GM23248 (cell line): ENCODE data around the gene KLF13. TPM values are rescaled to one million over a fixed set of nuclear protein-coding genes. Genes with fewer than 3 reads are reported as not detected.

ENCODE experiments used
- DNase-seq: peaks from one replicate; pipeline ENCODE4 v3.0.0-alpha.2; 2015
- H2AFZ ChIP-seq: fragments of 200-600 bp; sonication (generic); 2 replicates; pipeline ENCODE4 v1.6.1; 2016; ENCODE audit warnings: antibody characterized with exemption
- H3F3A ChIP-seq: fragments of 200-600 bp; sonication (generic); 2 replicates; pipeline ENCODE4 v1.6.1; 2016; ENCODE audit warnings: mild to moderate bottlenecking, antibody characterized with exemption, mixed run types; ENCODE audit not compliant: insufficient read depth
- H3K27ac ChIP-seq: fragments of 200-600 bp; sonication (generic); 2 replicates; pipeline ENCODE4 v1.5.1; 2016; ENCODE audit warnings: mild to moderate bottlenecking
- H3K27me3 ChIP-seq: fragments of 200-600 bp; sonication (generic); replicated peaks from 2 replicates; pipeline ENCODE4 v1.6.1; 2016; ENCODE audit warnings: mild to moderate bottlenecking; ENCODE audit not compliant: insufficient read depth
- H3K36me3 ChIP-seq: fragments of 200-600 bp; sonication (generic); 2 replicates; pipeline ENCODE4 v1.6.1; 2016; ENCODE audit warnings: low read depth, mild to moderate bottlenecking
- H3K4me1 ChIP-seq: fragments of 200-600 bp; sonication (generic); 2 replicates; pipeline ENCODE4 v1.6.1; 2016; ENCODE audit warnings: mild to moderate bottlenecking; ENCODE audit not compliant: insufficient read depth
- H3K4me2 ChIP-seq: fragments of 200-600 bp; sonication (generic); one replicate; pipeline ENCODE4 v1.6.1; 2016; ENCODE audit warnings: mild to moderate bottlenecking; ENCODE audit not compliant: unreplicated experiment
- H3K4me3 ChIP-seq: fragments of 200-600 bp; sonication (generic); 2 replicates; pipeline ENCODE4 v1.5.1; 2016; ENCODE audit warnings: mild to moderate bottlenecking
- H3K79me2 ChIP-seq: fragments of 200-600 bp; sonication (generic); 2 replicates; pipeline ENCODE4 v1.6.1; 2016; ENCODE audit warnings: mild to moderate bottlenecking; ENCODE audit not compliant: insufficient read depth
- H3K9ac ChIP-seq: fragments of 200-600 bp; sonication (generic); 2 replicates; pipeline ENCODE4 v1.6.1; 2016; ENCODE audit warnings: mild to moderate bottlenecking
- H3K9me2 ChIP-seq: fragments of 200-600 bp; sonication (generic); 2 replicates; pipeline ENCODE4 v1.6.1; 2016; ENCODE audit warnings: mixed run types, mild to moderate bottlenecking, moderate library complexity; ENCODE audit not compliant: insufficient read depth
- H3K9me3 ChIP-seq: fragments of 200-600 bp; sonication (generic); one replicate; pipeline ENCODE4 v1.6.1; 2017; ENCODE audit warnings: low read depth
- H4K20me1 ChIP-seq: fragments of 200-600 bp; sonication (generic); 2 replicates; pipeline ENCODE4 v1.6.0; 2016; ENCODE audit not compliant: insufficient read depth
- EZH2 ChIP-seq: fragments of 200-600 bp; sonication (generic); IDR thresholded peaks from 2 replicates; pipeline ENCODE4 v1.6.1; 2018; ENCODE audit warnings: antibody characterized with exemption, mild to moderate bottlenecking; ENCODE audit not compliant: insufficient read depth, poor library complexity, severe bottlenecking
- EZH2phosphoT487 ChIP-seq: fragments of 200-600 bp; sonication (generic); IDR thresholded peaks from 2 replicates; pipeline ENCODE4 v1.6.1; 2018; ENCODE audit warnings: antibody characterized with exemption, moderate library complexity, mild to moderate bottlenecking, low read depth; ENCODE audit not compliant: insufficient read depth
- WGBS, 2 experiments: methylation state at CpG; one replicate each; pipeline ENCODE4 v1.1.6; 2015 to 2017; ENCODE audit warnings: low lambda C conversion rate in 2 of 2, low coverage in 1 of 2; ENCODE audit errors: missing lambda C conversion rate in 2 of 2; 5-methylcytosine and 5-hydroxymethylcytosine counted together
- in situ Hi-C: fragments of 300-500 bp; cut with MboI; formaldehyde crosslinking; loops from 2 replicates; pipeline ENCODE4 v1.15.0; 2020
- polyA plus RNA-seq: library from polyadenylated mRNA; unstranded; fragments of >200 nt; fragmentation: Nextera tagmentation; extraction: Ambion mirVana; gene quantifications from 2 replicates; pipeline ENCODE4 v1.2.1, GENCODE V29; 2016
- total RNA-seq: library from RNA; depleted of rRNA; stranded (reverse); fragments of >200 nt; shearing (Covaris generic); gene quantifications from 2 replicates; pipeline ENCODE4 v1.2.3, GENCODE V29; 2014

The KLF13 gene
- total and polyA plus RNA-seq, 2 experiments from 2014 or later, result 8.0 to 38.9 TPM

- no peaks in the 10 kb centered on the region for H3K79me2 ChIP-seq
- no peak overlapping the region for H3K9ac ChIP-seq
- H3K4me3 ChIP-seq, result no peak overlapping the region
- no peaks in the 10 kb centered on the region for H3K36me3 ChIP-seq
- in situ Hi-C loops, result no loop called here
- H3K27me3 ChIP-seq, result peaks cover 48% of the 10 kb centered on the region
- no peaks in the 10 kb centered on the region for H4K20me1 ChIP-seq
- H3K4me2 ChIP-seq, result no peak overlapping the region
- no peaks in the 10 kb centered on the region for H3K4me1 ChIP-seq
- DNase-seq, result no peak
- H3F3A ChIP-seq, result no peaks in the 10 kb centered on the region
- 52 to 69% methylated on average over 2 of the region's 2 CpGs for WGBS, 2 experiments
- H3K27ac ChIP-seq, result no peak overlapping the region
- no peaks in the 10 kb centered on the region for H3K9me2 ChIP-seq
- no peak overlapping the region for H2AFZ ChIP-seq
- no peaks in the 10 kb centered on the region for H3K9me3 ChIP-seq
- TF ChIP-seq EZH2phosphoT487 (no peak), EZH2 (no peak)
Measured at GRCh38 chr15:31294067-31294466, 32.6 kb upstream of the KLF13 start.

- DNase-seq, result no peak
- no peak overlapping the region for H2AFZ ChIP-seq
- H3K36me3 ChIP-seq, result no peaks in the 10 kb centered on the region
- H3K4me3 ChIP-seq, result no peak overlapping the region
- no peaks in the 10 kb centered on the region for H3K9me2 ChIP-seq
- H3K9me3 ChIP-seq, result no peaks in the 10 kb centered on the region
- in situ Hi-C loops, result no loop called here
- no peaks in the 10 kb centered on the region for H3K4me1 ChIP-seq
- no peaks in the 10 kb centered on the region for H3K79me2 ChIP-seq
- no peaks in the 10 kb centered on the region for H4K20me1 ChIP-seq
- H3K27ac ChIP-seq, result no peak overlapping the region
- no peaks in the 10 kb centered on the region for H3F3A ChIP-seq
- no peak for TF ChIP-seq EZH2phosphoT487
- no peak for TF ChIP-seq EZH2
- H3K9ac ChIP-seq, result no peak overlapping the region
- 44 to 46% methylated on average over 8 of the region's 8 CpGs for WGBS, 2 experiments
- H3K27me3 ChIP-seq, result peaks cover 41% of the 10 kb centered on the region
- H3K4me2 ChIP-seq, result no peak overlapping the region
Measured at GRCh38 chr15:31295658-31296057, 31.0 kb upstream of the KLF13 start.

- no peak overlapping the region for H2AFZ ChIP-seq
- DNase-seq, result no peak
- H3K9me2 ChIP-seq, result no peaks in the 10 kb centered on the region
- no peak overlapping the region for H3K9ac ChIP-seq
- no peaks in the 10 kb centered on the region for H3K9me3 ChIP-seq
- H3K27me3 ChIP-seq, result peaks cover 41% of the 10 kb centered on the region
- no peaks in the 10 kb centered on the region for H3K4me1 ChIP-seq
- no peaks in the 10 kb centered on the region for H4K20me1 ChIP-seq
- in situ Hi-C loops, result no loop called here
- no peak overlapping the region for H3K27ac ChIP-seq
- H3K4me3 ChIP-seq, result no peak overlapping the region
- H3K4me2 ChIP-seq, result no peak overlapping the region
- no peaks in the 10 kb centered on the region for H3K79me2 ChIP-seq
- 69 to 77% methylated on average over 3 of the region's 3 CpGs for WGBS, 2 experiments
- TF ChIP-seq EZH2phosphoT487 (no peak), EZH2 (no peak)
- H3F3A ChIP-seq, result no peaks in the 10 kb centered on the region
- no peaks in the 10 kb centered on the region for H3K36me3 ChIP-seq
Measured at GRCh38 chr15:31296219-31296645, 30.4 kb upstream of the KLF13 start.

- no peaks in the 10 kb centered on the region for H3K9me2 ChIP-seq
- no peaks in the 10 kb centered on the region for H3K79me2 ChIP-seq
- no peaks in the 10 kb centered on the region for H4K20me1 ChIP-seq
- WGBS, 2 experiments, result 38 to 40% methylated on average over 13 of the region's 13 CpGs
- no peaks in the 10 kb centered on the region for H3F3A ChIP-seq
- H3K36me3 ChIP-seq, result no peaks in the 10 kb centered on the region
- no peak for TF ChIP-seq EZH2
- TF ChIP-seq EZH2phosphoT487, result no peak
- no peak overlapping the region for H2AFZ ChIP-seq
- no peaks in the 10 kb centered on the region for H3K4me1 ChIP-seq
- no peaks in the 10 kb centered on the region for H3K9me3 ChIP-seq
- no peak overlapping the region for H3K27ac ChIP-seq
- in situ Hi-C loops, result no loop called here
- DNase-seq, result no peak
- no peak overlapping the region for H3K9ac ChIP-seq
- no peak overlapping the region for H3K4me2 ChIP-seq
- no peak overlapping the region for H3K4me3 ChIP-seq
- peaks cover 34% of the 10 kb centered on the region for H3K27me3 ChIP-seq
Measured at GRCh38 chr15:31296646-31297574, 29.7 kb upstream of the KLF13 start.
